Omental fat pad (tissue), 4 donors: ENCODE measurements around the gene TBC1D22A. TPM values are rescaled to one million over a fixed set of nuclear protein-coding genes. Genes with fewer than 3 reads are reported as not detected.

ENCODE experiments used
- ATAC-seq: fragments of 150-250 bp; one replicate; pipeline ENCODE4 v1.9.1; 2016; ENCODE audit warnings: mild to moderate bottlenecking, moderate library complexity; ENCODE audit not compliant: low FRiP score
- DNase-seq: peaks from one replicate; pipeline ENCODE4 v3.0.0-alpha.2; 2019; ENCODE audit warnings: low spot score
- CTCF ChIP-seq, 3 donors: fragments of 450-650 bp; IDR thresholded peaks; one replicate each; pipeline ENCODE4 v1.5.1; 2016 to 2017; ENCODE audit warnings: antibody characterized with exemption in 3 of 3, mild to moderate bottlenecking in 3 of 3, moderate library complexity in 2 of 3
- total RNA-seq, 4 donors: library from RNA; depleted of rRNA; stranded (reverse); fragments of >200 nt; gene quantifications; one replicate each; pipeline ENCODE4 v1.1.0, GENCODE V29; 2016

Gene TBC1D22A
- total RNA-seq, 4 donors from 2014 or later, result 21.3 to 31.2 (median 24.5) TPM

GRCh38 chr22:47127441-47127871 is 365.0 kb downstream of the TBC1D22A start:
- ATAC-seq (no peak), DNase-seq (no peak)
- no peak for TF ChIP-seq CTCF (IDR thresholded peaks at IDR 0.05)

GRCh38 chr22:47128216-47128615 is 365.8 kb downstream of the TBC1D22A start:
- no peak for DNase-seq
- ATAC-seq, result no peak
- no peak for TF ChIP-seq CTCF (IDR thresholded peaks at IDR 0.05)

GRCh38 chr22:47128622-47129215 is 366.3 kb downstream of the TBC1D22A start:
- TF ChIP-seq CTCF (IDR thresholded peaks at IDR 0.05), result no peak
- DNase-seq (no peak), ATAC-seq (no peak)

- no peak for DNase-seq
- no peak for TF ChIP-seq CTCF (IDR thresholded peaks at IDR 0.05)
Measured at GRCh38 chr22:47129902-47130635, 367.6 kb downstream of the TBC1D22A start.

DNA sequence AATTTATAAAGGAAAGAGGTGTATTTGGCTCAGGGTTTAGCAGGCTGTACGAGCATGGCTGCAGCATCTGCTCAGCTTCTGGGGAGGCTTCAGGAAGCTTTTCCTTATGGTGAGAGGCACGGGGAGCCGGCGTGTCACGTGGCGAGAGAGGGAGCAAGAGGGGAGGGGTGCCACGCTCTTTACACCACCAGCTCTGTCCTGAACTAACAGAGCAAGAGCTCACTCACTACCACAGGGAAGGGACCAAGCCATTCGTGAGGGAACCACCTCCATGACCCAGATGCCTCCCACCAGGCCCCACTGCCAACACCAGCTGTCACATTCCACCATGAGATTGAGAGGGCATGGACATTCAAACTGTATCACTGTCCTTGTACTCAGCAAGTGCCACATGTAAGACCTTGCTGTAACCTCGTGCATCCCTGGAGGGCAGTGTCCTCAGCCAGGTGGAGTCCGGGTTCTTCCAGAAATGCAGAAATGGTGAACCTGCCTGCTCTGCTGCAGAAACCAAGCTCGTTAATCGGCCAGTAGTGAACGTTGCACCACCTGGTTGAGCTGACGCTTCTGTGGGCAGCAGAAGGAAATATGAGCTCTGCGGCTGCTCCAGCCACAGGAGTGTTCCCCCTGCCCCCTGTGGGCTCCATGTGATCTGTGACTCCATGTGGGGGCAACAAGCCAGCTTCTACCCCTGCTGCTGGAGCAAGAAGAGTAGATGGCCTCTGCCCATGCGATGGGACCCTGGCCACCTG is 368.6 kb downstream of the TBC1D22A start:
- TF ChIP-seq CTCF (IDR thresholded peaks at IDR 0.05), result no peak
- DNase-seq, result no peak
- no peak for ATAC-seq

More at GRCh38 chr22:47129902-47130635, 367.6 kb downstream of the TBC1D22A start:
- no peak for ATAC-seq

GRCh38 chr22:47131632-47132427 is 369.4 kb downstream of the TBC1D22A start:
- TF ChIP-seq CTCF (IDR thresholded peaks at IDR 0.05), result no peak
- ATAC-seq, result no peak
- DNase-seq, result no peak
